ENCODE measurements around the gene OR7G3.

DNA sequence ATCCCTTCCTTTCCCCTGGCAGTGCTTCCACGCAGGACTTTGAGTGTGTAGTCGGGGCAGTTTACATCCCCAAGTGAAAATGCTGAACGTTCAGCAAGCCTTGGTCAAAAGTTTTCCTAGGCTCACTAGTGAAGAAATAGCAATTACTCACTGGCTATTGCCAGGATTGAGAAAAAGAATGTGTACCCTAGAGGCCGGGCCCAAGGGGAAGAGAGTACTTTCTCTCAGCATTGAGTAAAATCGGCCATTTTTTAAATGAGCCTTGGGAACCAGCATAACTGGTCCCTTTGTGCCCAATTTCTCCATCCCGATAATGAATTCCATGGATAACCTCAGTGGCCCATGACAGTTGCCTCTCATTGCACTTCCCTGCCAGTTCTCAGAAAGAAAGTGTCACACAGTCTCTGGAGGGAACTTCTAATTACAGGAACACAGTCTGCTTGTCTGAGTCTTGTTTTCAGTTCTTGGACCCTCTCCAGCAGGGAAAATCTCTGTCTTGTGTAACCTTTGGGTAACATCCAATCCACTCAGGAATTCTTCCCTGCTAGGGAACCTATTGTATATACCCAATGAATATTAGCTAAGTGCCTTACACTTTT lies 44.7 kb upstream of the OR7G3 start:
- no peak for TF ChIP-seq FOS (IDR thresholded peaks at IDR 0.05; ENCODE audit: borderline replicate concordance, insufficient read depth, low read length)
- TF ChIP-seq POLR2A (IDR thresholded peaks at IDR 0.05; ENCODE audit: low read depth, low read length) = no peak
- no peak for TF ChIP-seq MYC (IDR thresholded peaks at IDR 0.05; ENCODE audit: low read depth, low read length)
- TF ChIP-seq, protein P1, sequence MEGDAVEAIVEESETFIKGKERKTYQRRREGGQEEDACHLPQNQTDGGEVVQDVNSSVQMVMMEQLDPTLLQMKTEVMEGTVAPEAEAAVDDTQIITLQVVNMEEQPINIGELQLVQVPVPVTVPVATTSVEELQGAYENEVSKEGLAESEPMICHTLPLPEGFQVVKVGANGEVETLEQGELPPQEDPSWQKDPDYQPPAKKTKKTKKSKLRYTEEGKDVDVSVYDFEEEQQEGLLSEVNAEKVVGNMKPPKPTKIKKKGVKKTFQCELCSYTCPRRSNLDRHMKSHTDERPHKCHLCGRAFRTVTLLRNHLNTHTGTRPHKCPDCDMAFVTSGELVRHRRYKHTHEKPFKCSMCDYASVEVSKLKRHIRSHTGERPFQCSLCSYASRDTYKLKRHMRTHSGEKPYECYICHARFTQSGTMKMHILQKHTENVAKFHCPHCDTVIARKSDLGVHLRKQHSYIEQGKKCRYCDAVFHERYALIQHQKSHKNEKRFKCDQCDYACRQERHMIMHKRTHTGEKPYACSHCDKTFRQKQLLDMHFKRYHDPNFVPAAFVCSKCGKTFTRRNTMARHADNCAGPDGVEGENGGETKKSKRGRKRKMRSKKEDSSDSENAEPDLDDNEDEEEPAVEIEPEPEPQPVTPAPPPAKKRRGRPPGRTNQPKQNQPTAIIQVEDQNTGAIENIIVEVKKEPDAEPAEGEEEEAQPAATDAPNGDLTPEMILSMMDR (IDR thresholded peaks at IDR 0.05; ENCODE audit: extremely low read depth in 1 of 2, insufficient read depth in 1 of 2, low read depth in 1 of 2, low read length in 2 of 2) = no peak
- TF ChIP-seq JUN (IDR thresholded peaks at IDR 0.05; ENCODE audit: borderline replicate concordance, insufficient read depth, insufficient read length, low read depth) = no peak
- TF ChIP-seq EZH2 (IDR thresholded peaks at IDR 0.05; ENCODE audit: borderline replicate concordance, low read depth, low read length, severe bottlenecking) = no peak
- no peak for TF ChIP-seq GATA2 (IDR thresholded peaks at IDR 0.05; ENCODE audit: insufficient read depth, insufficient read length, low read depth, low read length)

Data from endothelial cell of umbilical vein (primary cell).